HG02623 (cell line): ENCODE measurements around the gene TNFSF10.
"Not testable (repeated sequence)": the region's sequence is repeated elsewhere in the genome, so short reads cannot be mapped to it uniquely, and the experiment has no call there.

Source experiments
- ATAC-seq: cut with Tn5 transposase; IDR thresholded peaks from one replicate; pipeline ENCODE4 v1.9.1; 2021; ENCODE audit warnings: moderate library complexity; ENCODE audit not compliant: unreplicated experiment

The TNFSF10 gene

GRCh38 chr3:172518929-172519640 lies 4.1 kb downstream of the TNFSF10 start:
- ATAC-seq: no peak

GRCh38 chr3:172517859-172518466 lies 5.3 kb downstream of the TNFSF10 start:
- no peak for ATAC-seq

GRCh38 chr3:172516318-172517214 lies 6.7 kb downstream of the TNFSF10 start:
- no peak for ATAC-seq

DNA sequence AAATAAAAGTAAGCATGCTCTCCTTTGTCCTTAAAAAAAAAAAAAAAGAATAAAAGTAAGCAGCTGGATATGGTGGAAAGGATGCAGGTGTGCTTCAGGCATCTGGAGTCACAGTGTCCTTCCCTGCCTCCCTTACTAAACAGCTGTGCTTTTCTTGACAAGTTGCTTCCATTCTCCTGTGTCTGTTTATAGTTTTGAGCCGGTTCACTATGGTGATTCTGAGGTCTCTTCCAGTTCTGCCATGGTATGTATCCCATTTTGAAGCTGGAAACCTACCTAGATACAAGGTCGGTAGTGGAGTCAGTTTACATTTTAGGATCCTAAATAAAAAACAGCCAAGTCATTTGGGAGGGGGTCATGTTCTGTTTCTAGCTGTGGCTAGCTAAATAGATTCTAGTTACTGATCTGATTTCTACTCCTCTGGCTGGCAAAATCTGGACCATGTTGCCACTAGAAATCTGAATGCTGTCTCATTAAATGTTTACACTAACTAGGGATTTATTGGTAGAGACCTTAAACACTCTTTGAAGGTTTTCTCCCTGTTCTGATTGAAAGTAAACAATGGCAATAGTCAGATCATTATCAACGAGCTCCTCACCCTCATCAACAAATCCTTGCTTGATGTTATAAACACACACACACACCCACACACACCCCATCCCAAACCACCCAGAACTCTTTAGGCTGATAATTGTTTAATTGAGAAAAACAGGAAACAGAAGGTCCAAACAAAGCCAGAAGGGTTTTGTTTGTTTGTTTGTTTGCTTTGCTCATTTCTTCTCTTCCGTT lies 7.9 kb downstream of the TNFSF10 start:
- ATAC-seq: no peak

DNA sequence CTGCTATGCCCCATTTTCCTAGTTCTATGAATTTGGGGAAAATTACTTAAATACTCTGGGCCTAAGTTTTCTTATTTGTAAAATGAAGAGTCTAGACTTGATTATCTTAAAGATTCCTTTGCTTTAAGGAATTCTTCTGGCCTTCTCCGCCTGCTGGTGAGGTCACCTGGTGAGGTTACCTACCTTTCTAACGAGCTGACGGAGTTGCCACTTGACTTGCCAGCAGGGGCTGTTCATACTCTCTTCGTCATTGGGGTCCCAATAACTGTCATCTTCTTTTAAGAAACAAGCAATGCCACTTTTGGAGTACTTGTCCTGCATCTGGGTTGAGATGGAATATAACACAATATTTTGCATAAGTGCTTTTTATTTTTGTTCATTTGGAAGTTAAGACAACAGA lies 8.6 kb downstream of the TNFSF10 start:
- ATAC-seq: no peak

DNA sequence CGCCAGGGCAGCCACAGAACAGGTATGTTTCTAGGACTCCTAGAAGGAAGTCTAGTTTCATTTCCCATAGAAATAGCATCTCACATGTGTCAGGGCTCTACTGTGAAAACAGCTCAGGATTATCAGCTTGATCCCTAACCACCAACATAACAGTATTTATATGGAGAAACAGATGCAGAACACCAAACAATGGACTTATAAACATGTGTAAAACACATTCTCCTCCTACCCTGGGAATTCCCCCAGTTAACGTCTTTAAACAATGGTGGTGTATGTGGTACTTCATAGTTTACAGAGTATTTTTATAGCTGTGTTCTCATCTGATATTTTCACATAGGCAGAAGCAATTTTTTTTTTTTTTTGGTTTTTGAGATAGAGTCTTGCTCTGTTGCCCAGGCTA lies 9.7 kb downstream of the TNFSF10 start:
- no peak for ATAC-seq

GRCh38 chr3:172511783-172512762 lies 11.2 kb downstream of the TNFSF10 start:
- ATAC-seq: peak; percentile 65

DNA sequence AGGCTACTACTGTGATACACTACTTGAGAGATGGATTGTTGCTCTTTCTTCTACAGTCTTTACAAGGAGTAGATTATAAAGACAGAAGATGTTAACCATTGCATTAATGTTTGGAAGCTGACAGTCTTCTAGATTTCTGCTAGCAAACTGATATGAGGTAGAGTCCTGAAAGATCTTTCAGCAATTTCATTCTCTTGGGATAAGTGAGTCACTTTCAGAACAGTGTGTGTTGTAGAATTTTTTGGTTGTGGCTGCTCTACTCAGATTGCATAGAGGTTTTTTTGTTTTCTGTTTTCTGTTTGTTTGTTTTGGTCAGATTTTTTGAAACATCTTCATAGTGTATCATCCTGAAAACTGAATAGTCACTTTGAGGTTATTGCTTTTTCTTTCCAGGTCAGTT lies 17.1 kb downstream of the TNFSF10 start:
- no peak for ATAC-seq

GRCh38 chr3:172501540-172501939 lies 21.7 kb downstream of the TNFSF10 start:
- no peak for ATAC-seq

- not testable (repeated sequence) for ATAC-seq
These were observed 33.0 kb downstream of the TNFSF10 start for GRCh38 chr3:172490198-172490669.

DNA sequence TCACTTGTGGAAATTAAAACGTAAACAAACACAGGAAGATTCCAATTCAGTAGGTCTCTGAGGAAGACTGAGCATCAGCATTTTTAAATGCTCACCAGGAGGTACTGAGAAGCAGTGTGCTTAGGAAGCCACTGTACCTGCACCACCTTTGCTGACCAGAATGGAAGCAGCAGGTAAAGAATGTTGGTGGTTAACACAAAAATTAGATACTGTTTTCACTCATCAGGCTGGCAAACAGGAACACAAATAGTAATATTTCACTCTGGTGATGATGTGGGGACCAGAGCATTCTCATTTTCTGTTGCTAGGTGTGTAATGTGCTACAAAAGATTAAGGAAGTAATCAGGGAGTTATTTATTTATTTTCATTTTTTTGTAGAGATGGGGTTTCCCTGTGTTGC lies 45.1 kb downstream of the TNFSF10 start:
- ATAC-seq: peak; percentile 32

- no peak for ATAC-seq
These were observed 46.9 kb downstream of the TNFSF10 start for GRCh38 chr3:172476347-172476746.

DNA sequence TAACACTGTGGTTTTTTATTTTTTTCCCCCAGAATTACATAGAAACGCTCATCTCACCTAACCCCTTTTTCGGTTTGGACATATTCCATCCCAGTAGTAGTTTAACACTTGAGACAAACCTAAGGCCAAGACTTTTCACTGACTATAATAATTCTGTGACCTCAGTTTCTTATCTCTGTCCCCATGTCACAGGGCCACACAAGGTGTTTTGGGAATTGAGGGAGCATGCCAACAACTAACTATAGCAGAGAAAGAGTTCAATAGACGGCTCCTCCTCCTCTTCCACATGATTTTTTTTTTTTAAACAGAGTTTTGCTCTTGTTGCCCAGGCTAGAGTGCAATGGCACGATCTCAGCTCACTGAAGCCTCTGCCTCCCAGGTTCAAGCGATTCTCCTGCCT lies 47.5 kb downstream of the TNFSF10 start:
- ATAC-seq: no peak

- ATAC-seq: no peak
These were observed 51.3 kb downstream of the TNFSF10 start for GRCh38 chr3:172471903-172472302.

DNA sequence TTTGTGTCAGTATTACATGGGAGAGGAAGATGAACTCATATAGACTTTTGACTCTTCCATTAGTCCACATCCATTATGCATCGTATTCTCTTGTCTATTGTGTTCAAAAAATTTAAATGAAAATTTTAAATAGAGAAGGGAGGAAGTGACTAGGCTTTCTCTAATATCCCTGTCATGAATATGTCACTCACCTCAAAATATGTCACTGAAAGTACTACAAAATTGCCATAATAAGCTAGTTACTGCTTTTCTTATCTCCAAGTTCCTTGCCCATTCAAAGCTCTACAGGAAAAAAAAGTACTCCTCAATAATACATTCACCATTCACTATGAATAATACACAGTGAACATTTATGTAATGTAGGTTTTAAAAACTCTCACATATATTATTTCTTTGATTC lies 52.6 kb downstream of the TNFSF10 start:
- no peak for ATAC-seq

GRCh38 chr3:172467170-172467824 lies 55.9 kb downstream of the TNFSF10 start:
- no peak for ATAC-seq

DNA sequence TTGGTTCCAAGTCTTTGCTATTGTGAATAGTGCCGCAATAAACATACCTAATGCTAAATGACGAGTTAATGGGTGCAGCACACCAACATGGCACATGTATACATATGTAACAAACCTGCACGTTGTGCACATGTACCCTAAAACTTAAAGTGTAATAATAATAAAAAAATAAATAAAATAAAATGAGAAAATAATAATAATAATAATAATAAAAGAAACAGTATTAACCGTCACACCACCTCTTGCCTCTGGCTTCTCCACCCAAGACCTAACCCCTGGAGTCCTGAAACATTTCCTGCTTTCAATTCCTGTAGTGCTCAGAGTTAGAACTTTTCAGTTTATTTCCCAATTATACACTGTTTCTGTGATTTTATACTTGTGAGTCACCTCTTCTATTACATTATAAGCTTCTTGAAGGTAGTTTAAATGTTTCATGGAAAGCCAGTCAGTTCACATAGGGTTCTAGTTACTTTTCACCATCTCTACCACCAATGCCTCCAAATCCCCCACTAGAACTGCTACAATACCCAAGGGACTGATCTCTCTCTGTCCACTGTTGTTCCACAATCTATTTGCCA lies 56.6 kb downstream of the TNFSF10 start:
- no peak for ATAC-seq

GRCh38 chr3:172465281-172465680 lies 57.9 kb downstream of the TNFSF10 start:
- no peak for ATAC-seq

DNA sequence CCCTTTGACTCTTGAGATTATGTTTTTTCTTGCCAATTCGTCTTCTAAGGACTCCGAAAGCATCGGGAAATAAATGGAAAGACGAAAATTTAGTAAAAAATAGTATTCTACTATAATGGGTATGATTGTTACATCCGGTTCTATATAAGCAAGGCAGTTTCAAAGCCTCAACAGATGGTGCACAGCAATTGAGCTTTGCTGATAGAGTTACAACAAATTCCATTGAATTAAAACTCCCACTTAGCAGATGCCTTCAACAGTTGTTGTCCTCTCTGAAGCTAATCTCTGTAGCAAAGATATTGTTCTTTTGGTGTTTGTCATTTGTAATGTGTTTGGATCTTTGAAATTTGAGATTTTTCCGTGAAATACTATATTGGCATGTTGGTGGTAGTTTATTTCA lies 58.9 kb downstream of the TNFSF10 start:
- ATAC-seq: no peak
